Vagina (tissue), 2 donors: ENCODE data around the gene DUOXA1.

Experiments used
- POLR2AphosphoS5 ChIP-seq, 2 donors: sonication (generic); formaldehyde crosslinking; IDR thresholded peaks; one replicate each; pipeline ENCODE4 v1.9.0; 2017; ENCODE audit warnings: antibody characterized with exemption in 2 of 2, mild to moderate bottlenecking in 2 of 2, low read depth in 1 of 2; ENCODE audit not compliant: insufficient read depth in 1 of 2
- TF ChIP-seq, protein P1 (sequence below), 3 experiments: fragments of 450-650 bp in 2 of 3; fragments of 200-600 bp in 1 of 3; sonication (generic) in 1 of 3; IDR thresholded peaks; one replicate each; pipeline ENCODE4 v1.5.1; 2017 to 2019; ENCODE audit warnings: antibody characterized with exemption in 3 of 3, mild to moderate bottlenecking in 2 of 3, moderate library complexity in 2 of 3

- TF ChIP-seq, protein P1, sequence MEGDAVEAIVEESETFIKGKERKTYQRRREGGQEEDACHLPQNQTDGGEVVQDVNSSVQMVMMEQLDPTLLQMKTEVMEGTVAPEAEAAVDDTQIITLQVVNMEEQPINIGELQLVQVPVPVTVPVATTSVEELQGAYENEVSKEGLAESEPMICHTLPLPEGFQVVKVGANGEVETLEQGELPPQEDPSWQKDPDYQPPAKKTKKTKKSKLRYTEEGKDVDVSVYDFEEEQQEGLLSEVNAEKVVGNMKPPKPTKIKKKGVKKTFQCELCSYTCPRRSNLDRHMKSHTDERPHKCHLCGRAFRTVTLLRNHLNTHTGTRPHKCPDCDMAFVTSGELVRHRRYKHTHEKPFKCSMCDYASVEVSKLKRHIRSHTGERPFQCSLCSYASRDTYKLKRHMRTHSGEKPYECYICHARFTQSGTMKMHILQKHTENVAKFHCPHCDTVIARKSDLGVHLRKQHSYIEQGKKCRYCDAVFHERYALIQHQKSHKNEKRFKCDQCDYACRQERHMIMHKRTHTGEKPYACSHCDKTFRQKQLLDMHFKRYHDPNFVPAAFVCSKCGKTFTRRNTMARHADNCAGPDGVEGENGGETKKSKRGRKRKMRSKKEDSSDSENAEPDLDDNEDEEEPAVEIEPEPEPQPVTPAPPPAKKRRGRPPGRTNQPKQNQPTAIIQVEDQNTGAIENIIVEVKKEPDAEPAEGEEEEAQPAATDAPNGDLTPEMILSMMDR (IDR thresholded peaks at IDR 0.05) = no peak
- no peak for TF ChIP-seq POLR2AphosphoS5 (IDR thresholded peaks at IDR 0.05; ENCODE audit: insufficient read depth in 1 of 2, low read depth in 1 of 2)
Observed at GRCh38 chr15:45084163-45084562, 45.5 kb downstream of the DUOXA1 start.
